GM23338 (cell line): Measurements from ENCODE around the gene PRKCD. TPM values are rescaled to one million over a fixed set of nuclear protein-coding genes. Genes with fewer than 3 reads are reported as not detected.

Experiments
- ATAC-seq: fragments of 200-7000 bp; cut with Tn5 transposase; 3 replicates; pipeline ENCODE4 v1.9.1; 2020
- DNase-seq: peaks from one replicate; pipeline ENCODE4 v3.0.0-alpha.2; 2015; ENCODE audit warnings: low spot score
- H2AFZ ChIP-seq: fragments of 200-600 bp; sonication (generic); 2 replicates; pipeline ENCODE4 v1.8.0; 2016; ENCODE audit warnings: antibody characterized with exemption, mild to moderate bottlenecking, moderate library complexity
- H3F3A ChIP-seq: fragments of 200-600 bp; sonication (generic); replicated peaks from 2 replicates; pipeline ENCODE4 v1.8.0; 2017; ENCODE audit warnings: antibody characterized with exemption, mixed run types, low read depth
- H3K27ac ChIP-seq: fragments of 200-600 bp; sonication (generic); 2 replicates; pipeline ENCODE4 v1.6.1; 2016; ENCODE audit warnings: low read depth
- H3K27me3 ChIP-seq: fragments of 200-600 bp; sonication (generic); 2 replicates; pipeline ENCODE4 v1.8.0; 2016; ENCODE audit warnings: mild to moderate bottlenecking, mixed run types, moderate library complexity; ENCODE audit not compliant: insufficient read depth
- H3K36me3 ChIP-seq: fragments of 200-600 bp; sonication (generic); 2 replicates; pipeline ENCODE4 v1.8.0; 2016; ENCODE audit warnings: mild to moderate bottlenecking; ENCODE audit not compliant: insufficient read depth
- H3K4me1 ChIP-seq: fragments of 200-600 bp; sonication (generic); 2 replicates; pipeline ENCODE4 v1.8.0; 2016; ENCODE audit warnings: mild to moderate bottlenecking, moderate library complexity; ENCODE audit not compliant: insufficient read depth
- H3K4me2 ChIP-seq: fragments of 200-600 bp; sonication (generic); 2 replicates; pipeline ENCODE4 v1.7.1; 2017; ENCODE audit warnings: mixed run types
- H3K4me3 ChIP-seq: fragments of 200-600 bp; sonication (generic); 2 replicates; pipeline ENCODE4 v1.6.1; 2016; ENCODE audit warnings: mixed run types
- H3K79me2 ChIP-seq: fragments of 200-600 bp; sonication (generic); replicated peaks from 2 replicates; pipeline ENCODE4 v1.8.0; 2017; ENCODE audit warnings: mild to moderate bottlenecking; ENCODE audit not compliant: insufficient read depth
- H3K9me2 ChIP-seq: fragments of 200-600 bp; sonication (generic); 2 replicates; pipeline ENCODE4 v1.8.0; 2017; ENCODE audit not compliant: insufficient read depth
- H4K20me1 ChIP-seq: fragments of 200-600 bp; sonication (generic); replicated peaks from 2 replicates; pipeline ENCODE4 v1.8.0; 2017; ENCODE audit warnings: mild to moderate bottlenecking; ENCODE audit not compliant: insufficient read depth
- H3K27ac Mint-ChIP-seq: 2 replicates; pipeline ENCODE4 v1.8.0; 2020; ENCODE audit warnings: inconsistent platforms, mild to moderate bottlenecking, moderate library complexity, mixed read lengths
- H3K27me3 Mint-ChIP-seq: 3 replicates; pipeline ENCODE4 v1.8.0; 2022; ENCODE audit warnings: low read depth, mild to moderate bottlenecking, moderate library complexity, mixed read lengths, inconsistent platforms; ENCODE audit not compliant: insufficient read depth, poor library complexity
- H3K36me3 Mint-ChIP-seq: 3 replicates; pipeline ENCODE4 v1.8.0; 2021; ENCODE audit warnings: low read depth, mild to moderate bottlenecking, inconsistent platforms, moderate library complexity, mixed read lengths
- H3K4me1 Mint-ChIP-seq: 3 replicates; pipeline ENCODE4 v1.8.0; 2020; ENCODE audit warnings: mild to moderate bottlenecking, inconsistent platforms, mixed read lengths
- H3K4me3 Mint-ChIP-seq: 3 replicates; pipeline ENCODE4 v1.8.0; 2021; ENCODE audit warnings: moderate library complexity, mild to moderate bottlenecking, inconsistent platforms, mixed read lengths
- H3K9me3 Mint-ChIP-seq: 3 replicates; pipeline ENCODE4 v1.8.0; 2020; ENCODE audit warnings: moderate library complexity, mild to moderate bottlenecking, inconsistent platforms, mixed read lengths
- CREB1 ChIP-seq: fragments of 250-450 bp; sonication (Bioruptor Pico); IDR thresholded peaks from 2 replicates; pipeline ENCODE4 v1.5.0; 2020; ENCODE audit warnings: low read depth, mild to moderate bottlenecking, moderate library complexity
- CTCF ChIP-seq, 2 experiments: fragments of 200-600 bp in 1 of 2; sonication (generic) in 1 of 2; conservative IDR thresholded peaks; 2 replicates each; pipeline versions ENCODE4 v1.5.1 to v1.6.1; 2016 to 2017; ENCODE audit warnings: antibody characterized with exemption in 2 of 2, low read depth in 2 of 2, mild to moderate bottlenecking in 2 of 2, moderate library complexity in 1 of 2
- ETS1 ChIP-seq: IDR thresholded peaks from 2 replicates; pipeline ENCODE4 v1.6.1; 2016; ENCODE audit warnings: antibody characterized with exemption
- EZH2 ChIP-seq: fragments of 200-600 bp; sonication (generic); IDR thresholded peaks from one replicate; pipeline ENCODE4 v1.8.0; 2017; ENCODE audit warnings: antibody characterized with exemption, mild to moderate bottlenecking, low read depth; ENCODE audit not compliant: unreplicated experiment
- EZH2phosphoT487 ChIP-seq: fragments of 200-600 bp; sonication (generic); IDR thresholded peaks from one replicate; pipeline ENCODE4 v1.8.1; 2018; ENCODE audit warnings: antibody characterized with exemption; ENCODE audit not compliant: unreplicated experiment
- JUNB ChIP-seq: IDR thresholded peaks from one replicate; pipeline ENCODE4 v1.6.1; 2016; ENCODE audit warnings: antibody characterized with exemption; ENCODE audit not compliant: unreplicated experiment
- NANOG ChIP-seq: IDR thresholded peaks from 2 replicates; pipeline ENCODE4 v1.6.1; 2016; ENCODE audit warnings: antibody characterized with exemption, borderline replicate concordance
- POLR2AphosphoS5 ChIP-seq: IDR thresholded peaks from 2 replicates; pipeline ENCODE4 v1.6.1; 2016; ENCODE audit warnings: antibody characterized with exemption, low read depth
- REST ChIP-seq: IDR thresholded peaks from one replicate; pipeline ENCODE4 v1.6.1; 2018; ENCODE audit warnings: antibody characterized with exemption; ENCODE audit not compliant: unreplicated experiment
- STAT1 ChIP-seq: IDR thresholded peaks from one replicate; pipeline ENCODE4 v1.6.1; 2016; ENCODE audit warnings: antibody characterized with exemption; ENCODE audit not compliant: unreplicated experiment
- ZNF114 ChIP-seq: fragments of 250-450 bp; sonication (Bioruptor Pico); IDR thresholded peaks from 2 replicates; pipeline ENCODE4 v1.5.0; 2020; ENCODE audit warnings: mild to moderate bottlenecking, moderate library complexity
- ZNF331 ChIP-seq: fragments of 250-450 bp; sonication (Bioruptor Pico); IDR thresholded peaks from 2 replicates; pipeline ENCODE4 v1.5.0; 2020; ENCODE audit warnings: low read depth, mild to moderate bottlenecking, moderate library complexity
- ZNF462 ChIP-seq: fragments of 250-450 bp; sonication (Bioruptor Pico); IDR thresholded peaks from 2 replicates; pipeline ENCODE4 v1.5.0; 2020; ENCODE audit warnings: mild to moderate bottlenecking, moderate library complexity
- polyA plus RNA-seq: library from polyadenylated mRNA; unstranded; fragments of >200 nt; fragmentation: Nextera tagmentation; extraction: Ambion mirVana; gene quantifications from 2 replicates; pipeline ENCODE4 v1.2.1, GENCODE V29; 2016
- total RNA-seq: library from RNA; depleted of rRNA; stranded (reverse); fragments of >200 nt; shearing (Covaris generic); gene quantifications from 2 replicates; pipeline ENCODE4 v1.2.3, GENCODE V29; 2014

Gene PRKCD
- total and polyA plus RNA-seq, 2 experiments from 2014 or later: 11.3 to 11.8 TPM

- Histone ChIP-seq H3K9me2 (no peaks in the 10 kb centered on the region), H3K4me2 (no peak overlapping the region), H3K4me1 (no peaks in the 10 kb centered on the region), H3K4me3 (no peak overlapping the region), H4K20me1 (no peaks in the 10 kb centered on the region), H3K27me3 (no peaks in the 10 kb centered on the region), H3K36me3 (no peaks in the 10 kb centered on the region), H3F3A (no peaks in the 10 kb centered on the region), H3K27ac (no peak overlapping the region), H2AFZ (no peak overlapping the region), H3K79me2 (no peaks in the 10 kb centered on the region)
- no peaks in the 10 kb centered on the region for H3K36me3 Mint-ChIP-seq
- peaks cover 9% of the 10 kb centered on the region for H3K4me1 Mint-ChIP-seq
- no peak for ATAC-seq
- no peak for DNase-seq
- H3K4me3 Mint-ChIP-seq: no peak overlapping the region
- TF ChIP-seq REST: no peak
- no peak for TF ChIP-seq CTCF (conservative IDR thresholded peaks at IDR 0.05; ENCODE audit: low read depth in 2 of 2)
- no peak for TF ChIP-seq EZH2phosphoT487
- TF ChIP-seq JUNB: no peak
- TF ChIP-seq EZH2: no peak
- TF ChIP-seq ZNF114 (CRISPR knock-in tag): no peak
- no peak for TF ChIP-seq ZNF462
- no peak for TF ChIP-seq CREB1 (CRISPR knock-in tag)
- TF ChIP-seq POLR2AphosphoS5: no peak
- no peak for TF ChIP-seq ZNF331 (CRISPR knock-in tag)
- TF ChIP-seq STAT1: no peak
- TF ChIP-seq ETS1: no peak
- no peak for TF ChIP-seq NANOG
- peaks cover 11% of the 10 kb centered on the region for H3K27me3 Mint-ChIP-seq
- H3K9me3 Mint-ChIP-seq: no peaks in the 10 kb centered on the region
- H3K27ac Mint-ChIP-seq: no peak overlapping the region
These were observed 14.6 kb upstream of the PRKCD start for GRCh38 chr3:53146319-53146891.
